CD1c-positive myeloid dendritic cell (primary cell): ENCODE results near the gene PLGRKT.

Experiments used
- DNase-seq: peaks from one replicate; pipeline ENCODE4 v3.0.0-alpha.2; 2016; ENCODE audit errors: extremely low spot score

The PLGRKT gene

GRCh38 chr9:5315187-5315923 lies 122.4 kb downstream of the PLGRKT start:
- no peak for DNase-seq

- DNase-seq = no peak
Measured at GRCh38 chr9:5310851-5311250, 126.9 kb downstream of the PLGRKT start.
